ENCODE results near the gene ATP9A. TPM values are rescaled to one million over a fixed set of nuclear protein-coding genes. Genes with fewer than 3 reads are reported as not detected.

The ATP9A gene
- total and polyA plus RNA-seq, 3 donors from 2014 or later = 46.4 to 128 (median 89.3) TPM

DNA sequence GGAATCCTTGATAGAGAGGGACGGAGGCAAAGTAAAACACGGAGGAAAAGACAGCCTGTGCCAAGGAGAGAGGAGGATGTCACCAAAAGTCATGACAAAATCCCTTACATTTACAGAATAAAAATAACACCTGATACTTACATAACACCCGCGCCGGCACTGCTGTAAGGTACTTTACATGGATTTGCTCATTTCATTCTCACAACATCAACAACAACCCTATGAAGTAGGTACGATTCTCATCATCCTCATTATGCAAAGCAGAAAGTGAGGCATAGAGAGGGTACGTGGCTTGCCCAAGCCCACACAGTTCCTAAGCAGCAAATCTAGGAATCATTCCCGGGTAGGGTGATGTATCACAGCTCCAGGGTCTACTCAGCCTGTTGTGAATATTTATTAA, 158.1 kb downstream of the ATP9A start:
- no peak for TF ChIP-seq CTCF (IDR thresholded peaks at IDR 0.05)
- TF ChIP-seq POLR2A (IDR thresholded peaks at IDR 0.05) = no peak
- no peak overlapping the region for H3K4me3 ChIP-seq
- no peaks in the 10 kb centered on the region for H3K4me1 ChIP-seq
- DNase-seq = no peak
- no peak overlapping the region for H3K27ac ChIP-seq
- H3K27me3 ChIP-seq = no peaks in the 10 kb centered on the region
- 83 to 89% methylated on average over 8 of the region's 8 CpGs for WGBS, 2 donors
- H3K36me3 ChIP-seq (ENCODE audit: low read depth, missing control alignments) = no peaks in the 10 kb centered on the region
- H3K9me3 ChIP-seq = no peaks in the 10 kb centered on the region
- intact Hi-C loops (cut with DNase I; ENCODE audit: low total_unique reads) = no loop called here

- Histone ChIP-seq H3K36me3 (ENCODE audit: low read depth, missing control alignments) (no peaks in the 10 kb centered on the region), H3K4me1 (no peaks in the 10 kb centered on the region), H3K27me3 (no peaks in the 10 kb centered on the region), H3K27ac (no peak overlapping the region), H3K4me3 (no peak overlapping the region), H3K9me3 (no peaks in the 10 kb centered on the region)
- no peak for TF ChIP-seq CTCF (IDR thresholded peaks at IDR 0.05)
- TF ChIP-seq POLR2A (IDR thresholded peaks at IDR 0.05) = no peak
- DNase-seq = no peak
- WGBS, 2 donors = 93 to 94% methylated on average over 4 to 9 of the region's 9 CpGs
- intact Hi-C loops (cut with DNase I; ENCODE audit: low total_unique reads) = no loop called here
Measured at GRCh38 chr20:51609251-51609650, 158.9 kb downstream of the ATP9A start.

GRCh38 chr20:51608061-51608460, 160.1 kb downstream of the ATP9A start:
- no peak for DNase-seq
- Histone ChIP-seq H3K4me1 (no peaks in the 10 kb centered on the region), H3K36me3 (ENCODE audit: low read depth, missing control alignments) (no peaks in the 10 kb centered on the region), H3K27me3 (no peaks in the 10 kb centered on the region), H3K4me3 (no peak overlapping the region), H3K27ac (no peak overlapping the region), H3K9me3 (no peaks in the 10 kb centered on the region)
- TF ChIP-seq POLR2A (IDR thresholded peaks at IDR 0.05) (no peak), CTCF (IDR thresholded peaks at IDR 0.05) (no peak)
- 80 to 87% methylated on average over 5 of the region's 5 CpGs for WGBS, 2 donors
- intact Hi-C loops (cut with DNase I; ENCODE audit: low total_unique reads) = no loop called here

DNA sequence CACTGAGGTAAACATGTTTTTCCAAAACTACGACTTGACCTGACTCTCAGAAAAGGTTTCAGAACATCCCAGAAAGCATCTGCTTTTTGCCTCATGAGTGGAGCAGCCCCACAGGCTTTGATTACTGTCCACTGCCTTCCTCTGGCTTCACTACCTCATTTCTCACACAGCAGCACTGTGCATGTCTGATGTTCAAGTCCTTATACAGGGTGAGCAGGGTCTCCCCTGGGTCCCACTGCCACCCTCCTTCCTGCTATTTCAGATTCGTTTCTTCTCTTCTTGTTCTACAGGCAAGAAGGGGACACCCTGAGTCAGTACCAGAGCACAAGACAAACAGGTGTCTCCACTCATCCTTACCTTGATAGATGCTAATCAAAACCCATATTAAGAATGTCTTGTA, 161.0 kb downstream of the ATP9A start:
- Histone ChIP-seq H3K4me3 (no peak overlapping the region), H3K27me3 (no peaks in the 10 kb centered on the region), H3K9me3 (no peaks in the 10 kb centered on the region), H3K27ac (no peak overlapping the region), H3K4me1 (no peaks in the 10 kb centered on the region), H3K36me3 (ENCODE audit: low read depth, missing control alignments) (no peaks in the 10 kb centered on the region)
- WGBS, 2 donors = 88 to 91% methylated on average over 2 of the region's 2 CpGs
- TF ChIP-seq POLR2A (IDR thresholded peaks at IDR 0.05) (no peak), CTCF (IDR thresholded peaks at IDR 0.05) (no peak)
- no peak for DNase-seq
- intact Hi-C loops (cut with DNase I; ENCODE audit: low total_unique reads) = no loop called here

DNA sequence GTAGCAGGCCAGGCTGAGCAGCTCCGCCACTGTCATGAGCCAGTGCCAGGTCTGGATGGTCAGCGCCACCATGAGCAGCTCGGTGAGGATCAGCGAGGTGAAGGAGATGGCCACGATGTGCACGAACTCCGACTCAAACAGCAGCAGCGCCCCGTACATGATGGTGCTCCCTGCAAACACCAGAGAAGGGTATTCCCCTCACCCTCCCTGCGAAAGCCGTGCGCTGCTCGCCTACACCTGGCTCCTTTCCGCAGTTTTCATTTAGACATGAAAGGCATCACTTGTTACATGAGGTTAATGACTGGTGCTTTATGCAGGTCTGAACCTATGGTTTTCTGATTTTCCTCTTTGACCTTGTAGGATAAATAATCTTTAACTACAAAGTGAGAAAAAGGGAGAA, 163.3 kb downstream of the ATP9A start:
- no peak for DNase-seq
- TF ChIP-seq CTCF (IDR thresholded peaks at IDR 0.05) = no peak
- no peak for TF ChIP-seq POLR2A (IDR thresholded peaks at IDR 0.05)
- no peak overlapping the region for H3K27ac ChIP-seq
- no peaks in the 10 kb centered on the region for H3K27me3 ChIP-seq
- intact Hi-C loops (cut with DNase I; ENCODE audit: low total_unique reads) = no loop called here
- no peaks in the 10 kb centered on the region for H3K4me1 ChIP-seq
- H3K9me3 ChIP-seq = no peaks in the 10 kb centered on the region
- no peak overlapping the region for H3K4me3 ChIP-seq
- H3K36me3 ChIP-seq (ENCODE audit: low read depth, missing control alignments) = no peaks in the 10 kb centered on the region
- 96 to 98% methylated on average over 14 of the region's 14 CpGs for WGBS, 2 donors

All from testis (tissue), 3 donors.